Putamen (tissue), 1 donor: ENCODE data around the gene BMP10.
"Not testable (repeated sequence)": the region's sequence is repeated elsewhere in the genome, so short reads cannot be mapped to it uniquely, and the experiment has no call there.

Experiments
- DNase-seq: peaks from one replicate; pipeline ENCODE4 v3.0.0-alpha.2; 2016; ENCODE audit warnings: low spot score

The BMP10 gene

GRCh38 chr2:68871159-68871764, at the start of gene BMP10:
Gene BMP10 (minus strand): TSS chr2:68871397. CDS start chr2:68871358, 39 bp downstream.
- no peak for DNase-seq

GRCh38 chr2:68920481-68921170, 49.4 kb upstream of the BMP10 start:
- no peak for DNase-seq

DNA sequence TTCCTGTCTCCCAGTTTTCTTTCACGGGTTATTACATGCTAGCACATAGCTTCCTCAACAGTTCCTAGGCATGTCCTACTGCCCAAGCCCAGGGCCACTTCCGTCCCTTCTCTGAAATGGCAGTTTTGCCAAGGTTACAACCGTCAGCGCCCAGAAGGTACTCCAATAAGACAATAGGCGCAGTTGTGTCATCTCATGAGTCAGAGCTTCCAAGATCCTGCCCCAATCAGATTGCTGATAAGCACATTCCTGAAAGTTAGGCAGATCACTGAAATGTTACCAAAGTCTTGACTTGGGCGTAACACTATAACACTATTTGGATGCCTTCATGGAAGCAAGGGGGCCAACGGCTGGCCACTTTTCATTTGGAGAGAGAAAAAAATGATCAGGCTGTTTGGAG, 47.3 kb upstream of the BMP10 start:
- DNase-seq: no peak

DNA sequence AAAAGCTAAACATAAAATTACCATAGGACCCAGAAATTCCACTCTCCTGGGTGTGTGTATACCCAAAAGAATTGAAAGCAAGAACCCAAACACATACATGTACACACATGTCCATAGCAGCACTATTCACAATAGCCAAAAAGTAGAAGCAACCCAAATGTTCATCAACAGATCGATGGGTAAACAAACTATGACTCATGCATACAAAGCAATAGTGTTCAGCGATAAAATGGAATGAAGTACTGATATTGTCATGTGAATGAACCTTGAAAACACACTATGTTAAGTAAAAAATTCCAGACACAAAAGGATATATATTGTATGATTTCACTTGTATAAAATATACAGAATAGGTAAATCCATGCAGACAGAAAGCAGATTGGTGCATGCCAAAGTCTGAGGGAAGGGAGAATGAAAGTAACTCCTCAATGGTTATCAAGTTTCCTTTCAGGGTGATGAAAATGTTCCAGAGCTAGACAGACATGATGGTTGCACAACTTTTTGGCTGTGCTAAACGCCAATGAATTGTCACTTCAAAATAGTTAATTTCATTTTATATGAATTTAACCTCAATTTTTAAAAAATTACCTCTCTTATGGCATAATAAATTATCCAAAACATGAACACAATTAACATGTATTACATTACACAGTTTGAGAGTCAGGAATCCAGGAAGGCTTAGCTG, 46.0 kb upstream of the BMP10 start:
- no peak for DNase-seq

DNA sequence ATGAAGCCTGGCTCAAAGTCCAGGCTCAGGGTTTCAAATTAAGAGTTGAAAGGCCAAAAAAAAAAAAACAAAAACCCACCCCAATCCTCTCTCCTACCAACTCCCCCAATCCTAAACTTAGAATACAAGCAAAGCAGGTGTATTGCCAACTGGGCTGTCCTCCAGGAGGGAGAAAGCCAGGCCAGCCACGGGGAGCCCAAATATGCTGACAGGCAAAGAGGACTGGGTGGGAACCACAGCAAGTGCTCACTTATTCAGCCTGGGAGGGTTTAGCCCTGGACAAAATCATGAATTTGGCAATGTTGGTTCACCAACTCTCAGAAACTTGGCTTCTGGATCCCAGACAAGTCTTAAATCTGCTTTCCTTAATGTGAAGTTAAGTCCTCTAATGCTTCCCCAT, 45.0 kb upstream of the BMP10 start:
- no peak for DNase-seq

DNA sequence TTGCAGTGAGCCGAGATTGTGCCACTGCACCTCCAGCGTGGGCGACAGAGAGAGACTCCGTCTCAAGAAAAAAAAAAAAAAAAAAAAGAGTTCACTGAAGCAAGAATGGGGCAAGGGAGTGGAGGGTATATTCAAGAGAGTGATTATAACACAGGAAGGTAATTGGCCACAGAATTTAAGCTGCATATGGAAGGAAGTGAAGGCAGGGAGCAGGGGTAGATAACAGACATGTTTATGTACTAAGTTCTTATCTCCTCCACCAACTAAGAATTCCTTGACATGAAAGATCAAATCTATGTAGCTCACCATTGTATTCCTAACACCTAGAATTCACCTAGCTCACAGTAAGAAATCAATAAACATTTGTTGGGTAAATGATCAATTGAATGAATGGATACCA, 44.2 kb upstream of the BMP10 start:
- DNase-seq: no peak

DNA sequence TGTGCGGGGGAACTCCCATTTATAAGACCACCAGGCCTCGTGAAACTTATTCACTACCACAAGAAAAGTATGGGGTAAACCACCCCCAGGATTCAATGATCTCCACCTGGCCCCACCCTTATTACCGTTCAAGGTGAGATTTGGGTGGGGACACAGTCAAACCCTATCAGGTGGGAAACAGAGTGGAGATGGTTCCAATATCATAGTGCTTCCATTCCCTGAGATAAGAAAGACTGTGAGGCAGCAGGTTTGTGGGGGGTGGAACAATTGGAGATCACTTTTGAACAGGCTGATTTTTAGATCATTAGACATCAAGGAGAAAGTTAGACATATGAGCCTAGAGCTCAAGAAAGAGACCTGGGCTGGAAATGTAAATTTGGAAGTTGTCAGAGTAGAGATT, 42.2 kb upstream of the BMP10 start:
- no peak for DNase-seq

GRCh38 chr2:68912732-68913131, 41.5 kb upstream of the BMP10 start:
- no peak for DNase-seq

DNA sequence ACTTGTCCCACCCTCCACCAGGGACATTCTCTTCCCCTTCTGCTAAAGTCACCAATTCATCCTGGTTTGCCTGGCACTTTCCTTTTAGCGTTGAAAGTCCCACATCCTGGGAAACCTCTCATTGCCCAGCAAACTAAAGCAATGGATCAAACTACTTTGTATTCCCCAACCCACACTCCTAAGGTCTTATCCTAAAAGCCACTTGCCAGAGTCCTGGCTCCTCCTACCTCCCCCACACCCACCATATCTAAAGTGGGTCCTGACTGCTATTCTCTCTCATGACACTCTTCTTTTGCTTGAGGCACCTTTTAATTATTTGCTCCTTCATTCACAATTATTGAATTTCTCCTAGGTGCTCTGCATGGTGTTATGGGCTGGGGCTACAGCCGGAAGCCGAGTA, 40.9 kb upstream of the BMP10 start:
- no peak for DNase-seq

DNA sequence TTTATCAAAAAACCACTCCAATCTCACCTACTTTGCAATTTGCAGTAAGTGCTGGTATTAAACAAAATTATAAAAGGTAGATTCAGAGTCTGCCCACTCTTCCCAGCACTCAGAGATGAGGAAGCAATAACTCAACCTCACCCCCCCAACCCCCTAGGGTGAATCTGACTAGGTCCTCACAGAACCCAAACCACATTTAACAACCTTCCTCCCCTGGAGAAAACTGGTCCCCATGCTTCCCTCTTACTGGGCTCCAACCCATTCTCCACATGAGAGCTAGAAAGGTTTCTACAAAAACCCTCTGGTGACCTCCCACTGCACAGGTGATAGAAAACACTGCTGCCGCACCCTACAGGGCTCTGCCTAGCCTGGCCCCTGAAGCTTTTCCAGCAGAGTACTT, 40.5 kb upstream of the BMP10 start:
- no peak for DNase-seq

DNA sequence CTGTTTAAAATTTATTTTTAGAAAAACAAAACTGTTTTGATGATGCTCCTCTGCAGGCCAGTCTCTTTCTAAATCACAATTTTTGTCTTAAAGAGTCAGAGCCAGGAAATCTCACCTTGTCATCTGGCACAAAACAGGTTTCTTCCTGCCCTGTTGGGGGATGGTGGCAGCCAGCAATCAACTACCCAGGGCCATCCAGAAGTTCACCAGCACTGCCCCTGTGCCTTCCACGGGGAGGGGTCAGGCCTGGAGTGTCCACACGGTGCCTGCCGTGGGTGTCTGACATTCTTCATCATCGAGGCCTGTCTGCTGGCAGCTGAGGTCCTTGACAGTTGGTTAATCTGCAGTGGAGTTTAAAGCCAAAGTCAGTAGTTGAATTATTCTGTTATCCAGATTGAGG, 40.0 kb upstream of the BMP10 start:
- DNase-seq: no peak

DNA sequence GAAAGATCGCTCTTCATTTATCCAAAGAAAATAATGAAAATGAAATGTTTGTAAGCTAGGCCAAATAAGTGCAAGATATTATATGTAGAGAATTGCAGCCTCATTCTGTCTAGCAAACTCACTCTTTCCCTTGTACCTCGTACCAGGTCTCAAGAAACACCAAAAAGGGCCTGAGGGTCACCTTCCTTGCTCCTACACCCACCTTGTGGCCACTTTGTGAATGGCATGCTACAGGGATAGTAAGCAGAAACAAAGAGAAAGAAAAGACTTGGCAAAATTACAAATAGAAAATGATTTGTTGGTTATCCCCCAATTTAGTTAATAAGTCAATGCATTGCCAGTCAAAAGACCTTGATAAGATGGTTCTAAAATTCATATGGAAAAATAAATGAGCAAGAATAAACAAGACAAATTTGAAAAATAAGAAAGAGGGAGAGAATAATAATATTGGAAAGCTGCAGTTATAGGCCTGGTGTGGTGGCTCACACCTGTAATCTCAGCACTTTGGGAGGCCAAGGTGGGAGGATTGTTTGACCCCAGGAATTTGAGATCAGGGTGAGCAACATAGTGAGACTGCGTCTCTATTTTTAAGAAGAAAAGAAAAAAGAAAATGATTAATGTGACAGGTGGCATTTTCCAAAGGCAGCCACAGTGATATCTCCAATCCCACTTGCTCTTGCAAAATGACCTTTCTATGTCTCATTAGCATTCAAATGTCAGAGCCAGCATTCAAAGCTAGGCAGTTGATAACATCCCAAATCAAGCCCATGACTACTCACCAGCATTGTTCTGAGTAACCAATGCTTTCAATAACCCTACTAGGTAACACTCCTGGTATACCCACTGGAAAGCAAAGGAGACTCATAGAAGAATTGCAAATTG, 38.8 kb upstream of the BMP10 start:
- DNase-seq: peak; percentile 23

- DNase-seq: no peak
Measured at GRCh38 chr2:68908392-68908970, 37.3 kb upstream of the BMP10 start.

DNA sequence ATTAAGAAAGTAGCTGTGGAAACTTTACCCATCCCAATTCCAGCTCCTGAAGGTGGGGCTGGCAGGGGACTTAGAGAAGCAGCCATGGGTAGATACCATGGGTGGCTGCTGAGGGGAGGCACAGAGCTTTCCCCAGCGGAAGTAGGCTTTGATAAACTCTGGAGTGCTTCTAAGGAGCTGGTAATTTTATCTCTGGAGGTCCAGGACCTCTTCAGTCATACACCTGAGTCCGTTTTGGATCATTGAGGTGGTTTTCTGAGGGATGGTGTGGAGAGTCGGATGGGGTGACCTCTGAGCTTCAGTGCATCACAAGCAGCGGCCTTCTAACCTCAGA, 36.7 kb upstream of the BMP10 start:
- no peak for DNase-seq

DNA sequence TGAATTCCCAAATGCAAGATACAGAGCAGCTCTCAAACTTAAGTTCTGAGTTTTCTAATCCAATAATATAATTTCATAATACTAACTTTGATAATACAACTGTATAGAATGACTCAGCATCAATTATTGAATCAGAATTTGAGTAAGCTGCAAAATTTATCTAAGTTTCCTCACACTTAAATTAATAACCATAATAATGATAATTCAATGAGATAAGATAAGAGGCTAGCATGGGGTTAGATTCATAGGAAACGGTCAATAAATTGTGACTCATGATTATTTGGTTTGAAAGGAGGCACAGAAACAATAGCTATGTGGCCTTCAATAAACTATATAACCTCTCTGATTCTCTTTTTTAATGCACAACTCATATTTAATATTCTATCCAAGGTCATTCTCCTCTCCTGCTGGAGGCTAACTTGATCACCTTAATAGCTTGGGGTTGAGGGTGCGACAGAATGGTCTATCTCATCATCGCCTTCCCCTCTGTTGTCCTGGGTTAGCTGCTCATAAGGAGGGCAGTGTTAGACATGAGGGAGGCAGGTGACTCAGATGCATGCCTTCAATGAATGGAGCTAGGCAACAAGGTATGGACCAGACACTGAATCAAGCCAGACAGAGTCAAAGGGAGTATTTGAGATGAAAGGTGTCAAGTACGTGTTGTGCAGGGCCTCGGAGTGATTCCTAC, 36.2 kb upstream of the BMP10 start:
- no peak for DNase-seq

DNA sequence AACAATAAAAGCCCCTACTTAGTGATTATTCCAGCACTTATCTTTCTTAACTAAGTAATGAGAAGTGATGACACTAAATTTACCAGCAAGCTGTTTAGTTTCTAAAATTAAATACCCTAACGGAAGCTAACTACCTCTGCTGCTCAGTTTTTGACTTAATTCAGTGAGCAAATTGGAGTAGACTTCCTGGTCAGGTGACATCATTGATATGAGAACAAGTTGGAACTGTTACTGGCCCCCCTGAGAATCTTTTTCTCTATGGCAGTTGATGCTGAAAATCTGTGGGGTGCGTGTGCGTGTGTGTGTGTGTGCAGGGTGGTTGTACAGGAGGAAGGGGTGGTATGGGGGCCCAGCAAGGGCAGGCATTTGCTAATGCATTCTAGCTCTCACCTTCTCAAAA, 35.5 kb upstream of the BMP10 start:
- no peak for DNase-seq

GRCh38 chr2:68905116-68905515, 33.9 kb upstream of the BMP10 start:
- DNase-seq: no peak

GRCh38 chr2:68901561-68901960, 30.4 kb upstream of the BMP10 start:
- DNase-seq: no peak

DNA sequence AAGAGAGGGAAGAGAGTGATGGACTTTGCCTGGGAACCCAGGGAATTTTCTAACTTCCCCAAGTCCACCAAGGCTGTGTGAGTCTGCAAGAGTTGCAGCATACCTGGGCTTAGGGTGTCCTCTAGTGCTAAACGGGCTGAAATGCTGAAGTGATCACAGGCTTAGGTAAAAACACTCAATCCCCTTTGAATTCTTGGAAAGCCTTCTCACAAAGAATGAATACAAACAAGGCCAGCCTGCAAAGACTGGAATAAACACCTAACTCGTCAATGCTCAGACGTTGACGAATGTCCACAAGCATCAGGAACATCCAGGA, 30.0 kb upstream of the BMP10 start:
- no peak for DNase-seq

GRCh38 chr2:68900496-68901198, 29.4 kb upstream of the BMP10 start:
- no peak for DNase-seq

GRCh38 chr2:68895981-68896380, 24.8 kb upstream of the BMP10 start:
- DNase-seq: not testable (repeated sequence)
